Epithelial cell of prostate (primary cell): Measurements from ENCODE around the gene CD99L2.
A peak's percentile ranks its signal among the peaks of the same experiment; 100 is the strongest.

Experiments
- DNase-seq: peaks from one replicate; pipeline ENCODE4 v3.0.0-alpha.2; 2011; ENCODE audit warnings: low read depth, low spot score
- H3K27ac ChIP-seq: fragments of 450-650 bp; 2 replicates; pipeline ENCODE4 v1.5.1; 2017; ENCODE audit warnings: mild to moderate bottlenecking

CD99L2 gene, protein sequence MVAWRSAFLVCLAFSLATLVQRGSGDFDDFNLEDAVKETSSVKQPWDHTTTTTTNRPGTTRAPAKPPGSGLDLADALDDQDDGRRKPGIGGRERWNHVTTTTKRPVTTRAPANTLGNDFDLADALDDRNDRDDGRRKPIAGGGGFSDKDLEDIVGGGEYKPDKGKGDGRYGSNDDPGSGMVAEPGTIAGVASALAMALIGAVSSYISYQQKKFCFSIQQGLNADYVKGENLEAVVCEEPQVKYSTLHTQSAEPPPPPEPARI

DNA sequence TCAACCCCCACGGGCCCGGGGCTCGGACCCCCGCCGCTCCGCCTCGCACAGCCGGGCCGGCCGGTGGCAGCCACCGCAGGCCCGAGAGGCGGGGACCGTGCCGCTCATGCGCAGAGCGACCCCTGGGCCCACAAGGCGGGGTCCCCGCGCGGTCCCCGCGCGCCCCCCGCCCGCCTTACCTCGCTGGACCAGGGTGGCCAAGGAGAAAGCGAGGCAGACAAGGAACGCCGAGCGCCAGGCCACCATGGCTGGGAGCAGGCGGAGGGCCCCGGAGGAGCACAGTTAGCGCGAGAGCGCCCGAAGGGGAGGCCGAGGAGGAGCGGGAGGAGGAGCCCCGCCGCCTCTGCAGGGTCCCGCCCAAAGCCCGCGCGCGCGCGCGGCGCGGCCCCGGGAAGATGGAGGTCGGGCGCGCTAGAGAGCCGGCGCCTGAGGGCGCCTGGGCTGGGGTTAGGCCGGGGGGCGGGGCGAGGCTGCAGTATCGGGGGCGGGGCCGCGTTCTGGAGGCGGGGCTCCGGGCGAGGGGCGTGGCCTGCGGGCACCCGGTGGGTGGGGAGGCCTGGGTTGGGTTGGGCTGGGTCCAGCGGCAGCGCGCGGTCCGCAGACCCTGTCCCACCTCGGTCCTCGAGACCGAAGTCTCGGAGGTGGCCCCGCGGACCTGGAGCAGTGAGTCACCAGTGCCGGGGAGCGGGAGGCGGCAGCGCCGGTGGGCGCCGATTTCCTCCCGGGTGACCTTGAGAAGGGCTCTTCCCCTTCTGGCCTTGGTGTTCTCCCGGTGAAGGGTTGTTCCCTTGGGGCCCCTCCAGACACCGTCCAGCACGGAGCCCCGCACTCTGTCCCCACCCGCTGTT lies at the start of gene CD99L2:
Gene CD99L2, minus strand, starts transcription at position 326 of the 848 bp plus-strand sequence. Its CDS starts 80 bp downstream, at position 246.
- peak; percentile 31 for DNase-seq
- peak within 1 kb of the TSS; percentile 43 for H3K27ac ChIP-seq

DNA sequence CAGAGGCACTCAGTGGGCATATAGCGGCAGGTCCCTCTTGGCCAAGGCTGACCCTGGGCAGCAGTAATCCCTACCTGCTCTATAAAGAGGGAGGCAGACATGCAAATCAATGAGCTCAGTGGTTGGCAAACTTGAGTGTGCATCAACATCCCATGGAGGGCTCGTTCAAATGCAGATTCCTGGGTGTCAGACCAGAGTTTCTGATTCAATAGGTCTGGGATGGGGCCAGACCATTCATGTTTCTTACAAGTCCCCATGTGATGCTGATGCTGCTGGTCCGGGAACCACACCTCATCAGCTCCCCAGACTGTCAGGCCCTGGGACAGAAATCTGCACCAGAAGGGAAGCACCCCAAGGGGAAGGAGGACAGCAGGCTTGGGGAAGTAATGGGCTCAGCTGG lies 45.8 kb upstream of the CD99L2 start:
- DNase-seq: no peak

DNA sequence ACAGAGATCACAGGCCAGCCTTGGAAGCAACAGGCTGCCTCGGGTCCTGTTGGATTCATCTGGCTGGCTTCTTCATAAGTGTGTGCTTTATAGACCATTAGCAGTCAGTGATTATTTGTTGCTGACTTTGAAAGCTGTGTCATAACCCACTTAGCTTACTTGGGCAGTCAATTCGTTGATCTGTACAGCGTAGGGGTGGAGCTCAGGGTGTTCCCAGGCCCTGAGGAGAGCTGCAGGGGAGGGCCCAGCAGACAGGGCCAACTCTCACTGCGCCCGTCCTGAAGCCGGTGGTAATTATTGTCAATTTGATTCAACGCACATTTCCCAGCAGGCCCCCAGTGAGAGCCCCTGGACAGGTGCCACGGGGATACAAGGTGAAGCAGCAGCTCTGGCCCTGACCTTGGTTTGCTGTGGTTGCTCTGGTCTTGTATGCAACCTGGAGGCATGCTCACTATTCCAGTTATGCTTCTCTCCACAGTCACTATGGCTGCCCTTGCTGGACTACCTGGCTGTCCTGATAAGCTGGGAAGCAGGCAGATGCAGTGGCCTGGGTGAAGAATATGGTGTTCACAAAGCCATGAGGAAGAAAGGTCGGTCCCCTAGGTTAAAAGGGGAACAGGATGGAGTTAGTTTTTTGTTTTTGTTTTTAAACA lies 44.6 kb upstream of the CD99L2 start:
- DNase-seq: no peak
- H3K27ac ChIP-seq: no peak overlapping the region

More for the DNA sequence above, 45.8 kb upstream of the CD99L2 start:
- H3K27ac ChIP-seq: no peak overlapping the region

DNA sequence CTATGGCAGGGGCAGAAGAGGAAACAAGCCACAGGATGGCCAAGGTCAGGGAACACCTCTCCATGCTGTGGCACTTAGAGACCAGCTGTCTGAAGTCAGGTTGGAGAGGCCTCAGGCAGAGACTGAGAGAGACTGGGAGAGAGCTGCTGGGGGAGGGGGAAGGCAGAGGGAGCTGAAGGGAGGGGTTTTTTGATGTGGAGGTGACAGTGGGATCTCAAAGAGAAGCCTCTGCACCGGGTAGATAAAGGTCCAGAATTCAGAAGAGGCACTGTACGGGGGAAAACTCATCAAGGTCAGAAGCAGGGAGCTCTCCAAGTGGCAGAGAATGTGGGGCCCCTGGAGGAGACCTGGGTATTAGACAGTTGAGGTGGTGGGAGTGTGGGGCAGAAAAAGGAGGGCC lies 43.1 kb upstream of the CD99L2 start:
- H3K27ac ChIP-seq: no peak overlapping the region
- DNase-seq: no peak

DNA sequence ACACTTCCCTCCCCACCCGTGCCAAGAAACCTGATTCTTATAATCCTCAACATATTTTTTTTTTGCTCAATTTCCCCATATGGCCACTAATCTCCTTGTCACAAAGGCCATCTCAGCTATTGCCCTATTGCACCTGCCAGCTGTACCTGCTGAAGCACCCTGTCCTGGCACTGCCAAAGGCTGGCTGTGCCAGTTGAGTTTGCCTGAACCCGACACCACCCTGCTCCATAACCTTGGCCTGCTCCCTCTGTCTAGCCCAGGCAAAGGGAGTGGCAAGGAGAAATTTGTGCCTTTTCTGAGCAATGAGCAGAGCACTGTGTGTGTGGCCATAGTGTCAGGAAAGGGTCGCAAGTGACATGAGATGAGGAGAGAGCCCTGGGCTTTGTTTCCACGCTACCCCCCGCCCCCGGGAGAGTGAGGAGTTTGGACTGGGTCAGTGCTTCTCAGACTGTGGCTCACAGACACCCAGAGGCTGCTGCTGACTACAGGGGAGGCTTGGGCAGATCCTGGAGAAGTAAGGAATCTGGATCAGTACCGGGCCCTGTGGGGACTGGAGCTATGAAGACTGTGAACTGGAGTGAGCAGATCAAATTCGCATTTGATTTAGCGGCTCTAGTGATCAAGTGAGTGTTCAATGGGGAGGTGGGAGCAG lies 42.5 kb upstream of the CD99L2 start:
- H3K27ac ChIP-seq: no peak overlapping the region

DNA sequence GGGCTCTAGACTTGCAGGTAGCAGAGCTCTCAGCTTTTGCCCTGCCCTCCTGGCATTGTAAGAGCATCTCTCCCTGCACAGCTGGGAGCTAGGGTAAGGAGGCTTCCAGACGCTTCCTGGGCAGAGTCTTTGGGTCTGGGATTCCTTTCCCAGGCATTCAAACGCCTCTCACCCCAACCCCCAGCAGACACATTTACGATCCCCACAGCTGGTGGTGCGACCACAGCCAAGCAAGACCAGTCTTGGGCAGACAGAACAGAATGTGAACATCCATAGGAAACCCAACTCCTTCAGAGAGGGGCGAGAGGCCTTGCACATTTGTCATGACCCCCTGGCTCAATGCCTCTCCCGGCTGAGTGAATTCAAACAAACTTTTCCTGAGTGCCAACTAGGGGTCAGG lies 38.1 kb upstream of the CD99L2 start:
- DNase-seq: no peak
- no peak overlapping the region for H3K27ac ChIP-seq

More for the DNA sequence above, 42.5 kb upstream of the CD99L2 start:
- no peak for DNase-seq

DNA sequence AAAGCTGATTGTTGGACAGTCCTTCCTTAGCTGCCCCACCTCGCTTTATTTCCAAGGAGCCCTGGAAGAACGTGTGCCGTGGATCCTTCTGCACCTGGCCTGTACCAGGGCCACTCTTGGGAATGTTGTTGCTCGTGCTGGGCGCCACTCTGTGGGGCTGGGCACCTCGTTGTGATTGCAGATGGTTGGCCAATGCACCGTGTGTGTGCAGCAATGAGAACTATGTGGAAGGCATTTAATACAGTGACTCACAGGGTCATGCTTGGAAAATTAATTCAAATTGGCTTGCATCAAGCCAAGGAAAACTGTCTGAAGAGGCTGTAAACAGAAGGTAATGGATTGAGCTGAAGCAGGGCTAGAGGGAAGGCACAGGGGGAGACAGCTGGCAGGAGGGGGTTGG lies 37.0 kb upstream of the CD99L2 start:
- DNase-seq: no peak
- H3K27ac ChIP-seq: no peak overlapping the region

DNA sequence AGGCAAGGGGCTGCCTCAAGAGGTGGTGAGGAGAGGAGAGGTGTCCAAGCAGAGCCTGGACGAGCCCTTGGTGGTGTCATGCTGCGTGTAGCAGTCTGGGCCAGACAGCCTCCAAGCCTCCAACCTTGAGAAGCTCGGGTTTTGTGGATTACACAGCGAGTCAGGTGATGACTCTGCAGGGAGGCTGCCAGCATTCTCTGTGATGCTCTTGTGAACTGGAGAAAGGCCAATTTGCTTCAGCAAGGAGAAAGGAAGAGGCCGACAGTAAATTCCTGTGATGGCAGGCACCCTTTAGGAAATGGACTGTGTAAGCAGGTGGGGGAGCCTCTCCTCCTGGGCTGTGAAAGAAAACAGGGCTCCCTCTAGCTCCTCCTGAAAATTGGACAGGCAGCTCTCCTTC lies 36.0 kb upstream of the CD99L2 start:
- H3K27ac ChIP-seq: peak overlapping the region; percentile 33
- peak; percentile 31 for DNase-seq

DNA sequence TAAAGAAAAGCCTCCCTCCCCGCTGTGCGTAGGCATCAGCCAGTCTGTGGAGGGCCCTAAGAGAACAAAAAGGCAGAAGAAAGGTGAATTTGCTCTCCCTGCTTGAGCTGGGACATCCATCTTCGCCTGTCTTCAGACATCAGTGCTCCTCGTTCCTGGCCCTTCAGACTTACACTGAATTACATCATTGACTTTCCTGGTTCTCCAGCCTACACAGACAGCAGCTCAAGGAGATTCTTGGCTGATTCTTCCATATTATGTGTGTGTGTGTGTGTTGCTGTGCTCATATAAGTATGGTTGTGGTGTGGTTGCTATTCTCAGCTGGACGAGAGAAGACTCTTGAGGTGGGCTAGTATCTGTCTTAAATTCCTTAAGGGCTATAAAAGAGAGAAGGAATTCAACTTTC lies 35.5 kb upstream of the CD99L2 start:
- no peak for DNase-seq
- H3K27ac ChIP-seq: peak overlapping the region; percentile 33

DNA sequence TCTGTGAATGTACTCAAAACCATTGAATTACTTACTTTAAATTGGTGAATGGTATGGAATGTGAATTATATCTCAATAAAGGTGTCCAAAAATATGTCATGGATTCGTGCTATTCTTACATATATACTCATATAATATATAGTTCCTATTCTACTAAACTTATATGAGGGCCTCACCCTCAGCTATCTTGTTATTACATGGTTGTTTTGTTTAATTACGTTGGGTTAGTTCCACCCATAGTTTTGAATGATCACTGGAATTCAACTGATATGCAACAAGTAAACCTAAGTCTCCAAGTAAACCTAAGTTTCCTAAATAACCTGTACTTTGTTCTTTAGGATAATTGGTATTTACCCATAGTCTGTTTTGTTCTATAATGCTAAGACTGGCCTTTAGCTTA lies 30.6 kb upstream of the CD99L2 start:
- H3K27ac ChIP-seq: no peak overlapping the region
- no peak for DNase-seq

DNA sequence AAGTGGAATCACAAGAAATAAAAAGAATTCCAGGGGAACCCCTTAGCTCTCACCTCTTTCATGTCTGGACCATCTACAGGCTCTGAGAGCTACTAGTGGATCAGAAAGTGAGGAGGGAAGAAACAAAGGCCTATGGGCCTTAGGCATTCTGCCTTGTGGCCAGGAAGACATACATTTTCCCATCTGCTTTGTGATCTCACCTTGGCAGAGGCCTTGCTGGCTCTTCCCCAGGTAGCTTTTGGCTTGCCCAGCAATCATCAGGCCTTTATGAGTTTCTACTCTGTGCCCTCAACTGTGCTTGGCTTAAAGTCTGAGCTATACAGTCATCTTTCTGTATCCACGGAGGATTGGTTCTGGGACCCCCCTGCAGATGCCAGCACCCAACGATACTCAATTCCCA lies 28.3 kb upstream of the CD99L2 start:
- DNase-seq: no peak
- H3K27ac ChIP-seq: no peak overlapping the region

DNA sequence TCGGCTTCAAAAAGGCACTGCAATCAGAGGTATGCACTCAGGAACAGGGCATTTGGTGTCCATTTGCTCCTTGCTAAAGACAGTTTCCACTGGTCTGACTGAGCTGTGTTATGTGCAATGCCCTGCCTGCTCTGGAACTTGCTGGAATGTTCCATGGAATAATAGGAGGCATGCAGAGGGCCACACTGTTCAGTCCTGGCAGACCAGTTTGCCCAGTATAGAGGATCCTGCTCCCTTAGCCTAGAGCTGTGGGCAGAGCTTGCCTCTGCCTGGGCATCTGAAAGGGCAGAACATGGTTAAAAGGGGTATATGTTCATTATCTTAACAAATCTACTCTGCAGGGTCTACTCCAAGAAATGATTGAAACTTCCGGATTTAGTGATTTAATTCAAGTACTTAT lies 27.8 kb upstream of the CD99L2 start:
- no peak for DNase-seq
- H3K27ac ChIP-seq: no peak overlapping the region

DNA sequence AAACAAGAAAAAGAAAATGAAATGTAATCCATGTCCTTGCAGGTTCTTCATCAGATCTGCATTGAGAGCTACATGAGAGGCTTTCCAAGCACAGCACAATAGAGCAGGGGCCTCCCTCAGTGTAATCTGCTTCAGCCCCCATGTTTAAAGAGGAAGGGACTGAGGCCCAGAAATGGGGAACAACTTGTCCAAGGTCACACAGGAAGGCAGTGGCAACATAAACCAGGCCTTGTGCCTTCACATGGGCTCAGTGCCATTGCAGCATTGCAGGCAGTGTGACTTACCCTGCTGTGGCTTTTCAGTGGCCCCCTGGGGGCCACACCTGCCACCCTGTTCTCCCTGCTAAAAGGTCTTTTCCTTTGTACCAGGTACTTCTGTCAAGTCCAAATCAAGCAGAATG lies 20.9 kb upstream of the CD99L2 start:
- no peak for DNase-seq
- no peak overlapping the region for H3K27ac ChIP-seq

DNA sequence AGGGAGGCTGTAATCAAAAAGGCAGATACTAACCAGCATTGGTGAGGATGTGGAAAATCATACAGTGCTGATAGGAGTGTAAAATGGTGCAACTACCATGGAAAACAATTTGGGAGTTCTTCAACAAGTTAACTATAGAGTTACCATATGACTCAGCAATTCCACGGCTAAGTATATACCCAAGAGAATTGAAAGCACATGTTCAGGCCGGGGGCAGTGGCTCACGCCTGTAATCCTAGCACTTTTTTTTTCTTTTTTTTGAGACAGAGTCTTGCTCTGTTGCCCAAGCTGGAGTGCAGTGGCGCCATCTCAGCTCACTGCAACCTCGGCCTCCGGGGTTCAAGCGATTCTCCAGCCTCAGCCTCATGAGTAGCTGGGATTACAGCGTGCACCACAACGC lies 15.0 kb upstream of the CD99L2 start:
- no peak for DNase-seq
- no peak overlapping the region for H3K27ac ChIP-seq

DNA sequence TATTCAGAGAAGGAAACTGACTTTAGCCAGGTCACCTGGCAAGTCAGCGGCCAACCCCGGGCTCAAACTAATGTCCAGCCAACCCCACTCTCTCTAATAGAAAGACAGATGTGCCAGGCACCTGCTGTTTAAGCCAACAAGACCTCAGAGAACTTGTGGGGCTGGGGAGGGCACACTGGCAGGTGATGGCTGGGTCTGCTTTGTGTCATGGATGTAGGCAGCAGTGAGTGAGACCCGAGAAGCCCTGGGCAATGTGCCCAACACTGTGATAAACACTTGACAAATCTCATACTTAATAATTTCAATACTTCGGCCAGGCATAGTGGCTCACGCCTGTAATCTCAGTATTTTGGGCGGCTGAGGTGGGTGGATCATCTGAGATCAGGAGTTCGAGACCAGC lies 9.0 kb upstream of the CD99L2 start:
- H3K27ac ChIP-seq: no peak overlapping the region
- no peak for DNase-seq

DNA sequence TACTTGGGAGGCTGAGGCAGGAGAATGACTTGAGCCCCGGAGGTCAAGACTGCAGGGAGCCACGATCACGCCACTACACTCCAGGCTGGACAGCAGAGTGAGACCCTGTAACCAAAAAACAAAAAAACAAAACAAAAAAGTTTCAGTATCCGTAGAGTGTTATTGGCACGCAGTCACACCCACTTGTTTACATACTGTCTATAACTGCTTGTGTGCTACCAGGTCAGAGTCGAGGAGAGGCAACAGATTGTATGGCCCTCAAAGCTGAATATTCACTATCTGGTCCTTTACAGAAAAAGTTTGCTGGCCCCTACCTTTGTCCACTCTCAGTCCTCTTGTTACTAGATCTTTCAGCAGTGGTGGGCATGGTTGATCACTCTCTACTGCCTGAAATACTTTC lies 8.2 kb upstream of the CD99L2 start:
- DNase-seq: no peak
- no peak overlapping the region for H3K27ac ChIP-seq

DNA sequence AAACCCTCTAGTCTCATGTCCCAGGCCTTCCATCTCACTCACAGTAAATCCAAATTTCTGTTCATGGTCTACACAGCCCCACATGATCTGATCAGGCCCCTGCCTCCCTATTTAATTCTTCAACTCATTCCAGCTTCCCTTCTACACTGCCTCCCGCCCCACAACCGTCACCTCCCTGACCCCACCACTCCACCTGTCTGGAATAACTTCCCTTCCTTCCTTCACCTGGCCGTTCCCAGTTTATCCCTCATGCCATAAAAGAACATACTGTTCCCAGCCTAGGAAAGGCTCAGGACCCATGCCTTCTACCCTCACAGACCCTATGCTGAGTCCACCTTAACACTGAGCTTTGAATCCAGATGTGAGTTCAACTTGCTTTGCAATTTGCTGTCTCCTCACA lies 6.8 kb upstream of the CD99L2 start:
- DNase-seq: no peak
- no peak overlapping the region for H3K27ac ChIP-seq

DNA sequence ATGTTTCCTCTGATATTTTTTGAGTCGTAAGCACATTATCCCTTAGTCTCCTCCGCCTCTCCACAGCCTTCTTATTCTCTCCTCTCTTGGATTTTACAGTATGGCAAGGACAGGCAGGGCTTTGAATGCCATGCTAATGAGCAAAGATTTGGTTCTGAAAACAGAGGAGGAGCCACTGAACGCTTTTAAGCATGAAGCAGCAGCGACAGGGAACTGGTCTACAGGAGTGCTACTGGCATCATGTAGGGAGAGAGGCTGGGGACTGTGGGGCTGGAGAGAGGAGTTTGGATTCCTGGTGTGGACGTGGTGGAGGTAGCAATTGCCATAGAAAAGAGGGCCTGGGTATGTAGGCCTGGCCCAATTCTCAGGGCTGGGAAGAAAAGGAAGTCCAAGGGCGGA lies 4.6 kb upstream of the CD99L2 start:
- DNase-seq: no peak
- no peak overlapping the region for H3K27ac ChIP-seq

DNA sequence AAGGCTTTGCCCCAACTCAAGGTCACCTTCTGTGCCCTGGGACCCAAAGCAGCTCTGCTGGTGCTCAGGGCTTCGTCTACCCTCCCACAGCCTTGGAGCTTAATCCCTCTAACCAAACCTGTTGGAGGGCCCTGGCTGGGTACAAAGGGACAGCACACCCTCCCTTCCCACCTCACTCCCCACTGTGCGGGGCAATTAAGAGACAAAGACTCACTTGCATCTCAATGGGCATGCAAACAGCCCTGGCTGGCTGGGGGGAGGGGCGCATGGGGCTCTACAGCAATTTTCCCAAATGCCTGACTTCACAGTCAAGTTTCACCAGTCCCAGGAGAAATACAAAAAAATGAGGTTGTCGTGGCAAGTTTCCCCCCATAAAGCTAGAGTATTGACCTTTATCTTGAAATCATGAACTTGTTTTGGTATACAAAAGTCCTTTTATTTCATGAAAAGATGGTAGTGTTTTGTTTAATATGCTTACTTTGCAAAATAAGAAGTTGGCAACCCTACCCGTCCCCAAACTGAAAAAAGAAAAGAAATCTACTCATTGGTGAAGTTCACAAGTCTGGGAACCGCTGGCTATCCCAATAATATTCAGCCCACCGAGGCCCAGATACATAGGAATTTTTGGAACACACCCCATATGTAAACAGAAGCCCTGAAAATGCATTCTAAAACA lies 4.1 kb upstream of the CD99L2 start:
- DNase-seq: no peak
- H3K27ac ChIP-seq: no peak overlapping the region

DNA sequence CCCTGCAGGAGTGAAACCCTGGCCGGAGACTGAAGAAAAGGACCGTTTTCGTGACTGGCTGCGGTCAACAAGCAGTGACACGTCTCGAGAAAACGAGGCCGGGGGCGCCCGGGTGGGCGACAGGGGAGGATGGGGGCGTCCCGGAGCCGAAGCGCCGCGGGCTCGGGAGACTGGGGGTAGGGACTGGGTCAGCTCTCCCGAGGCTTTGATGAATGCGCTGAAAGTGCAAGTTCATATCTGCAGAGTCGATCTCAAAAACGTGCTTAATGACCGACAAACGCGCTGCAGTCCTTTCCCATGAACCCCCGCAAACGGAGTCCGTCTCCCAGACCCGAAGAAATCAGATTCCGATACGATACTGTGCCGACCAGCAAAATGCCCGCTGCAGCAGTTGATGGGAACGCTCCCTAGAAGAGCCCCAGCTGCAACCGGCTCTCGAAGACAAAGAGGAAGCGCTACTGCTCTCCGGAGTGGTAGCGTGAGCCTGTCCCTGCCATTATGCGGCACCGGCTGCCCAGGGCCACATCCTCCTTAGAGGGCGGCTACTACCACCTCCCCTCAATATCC lies 806 bp upstream of the CD99L2 start:
- peak overlapping the region; percentile 30 for H3K27ac ChIP-seq
- no peak for DNase-seq
